Thymus (tissue), 11 donors: ENCODE results near the gene FAM89B. TPM values are rescaled to one million over a fixed set of nuclear protein-coding genes. Genes with fewer than 3 reads are reported as not detected.

Experiments used
- DNase-seq, 9 donors: peaks; one replicate each; pipeline ENCODE4 v3.0.0-alpha.2; 2013; ENCODE audit warnings: low spot score in 9 of 9, low read depth in 6 of 9, missing footprints in 1 of 9
- H3K27ac ChIP-seq, 2 donors: one replicate each; pipeline ENCODE4 v1.5.1; 2013; ENCODE audit warnings: control low read depth in 1 of 2, low read depth in 1 of 2, low read length in 1 of 2, mild to moderate bottlenecking in 1 of 2, moderate library complexity in 1 of 2
- H3K27me3 ChIP-seq, 2 donors: one replicate each; pipeline ENCODE4 v1.5.1; 2013; ENCODE audit warnings: low read length in 1 of 2; ENCODE audit not compliant: control insufficient read depth in 2 of 2, insufficient read depth in 1 of 2
- H3K36me3 ChIP-seq, 2 donors: one replicate each; pipeline ENCODE4 v1.5.1; 2013; ENCODE audit warnings: low read length in 1 of 2, mild to moderate bottlenecking in 1 of 2, moderate library complexity in 1 of 2; ENCODE audit not compliant: control insufficient read depth in 2 of 2, insufficient read depth in 2 of 2
- H3K4me1 ChIP-seq, 2 donors: one replicate each; pipeline ENCODE4 v1.5.1; 2013; ENCODE audit warnings: low read length in 2 of 2; ENCODE audit not compliant: control insufficient read depth in 2 of 2, insufficient read depth in 2 of 2
- H3K4me3 ChIP-seq, 2 donors: one replicate each; pipeline ENCODE4 v1.5.1; 2013; ENCODE audit warnings: low read length in 2 of 2, control low read depth in 1 of 2, mild to moderate bottlenecking in 1 of 2
- H3K9me3 ChIP-seq, 2 donors: one replicate each; pipeline ENCODE4 v1.5.1; 2013; ENCODE audit warnings: low read length in 1 of 2, mild to moderate bottlenecking in 1 of 2; ENCODE audit not compliant: control insufficient read depth in 2 of 2, insufficient read depth in 1 of 2
- WGBS: extraction: QIAGEN DNeasy Blood & Tissue Kit; methylation state at CpG from one replicate; pipeline ENCODE4 v1.1.7; 2013; 5-methylcytosine and 5-hydroxymethylcytosine counted together
- polyA plus RNA-seq: library from polyadenylated mRNA; stranded (reverse); fragments of 200-250 nt; gene quantifications from one replicate; pipeline ENCODE4 v1.2.3, GENCODE V29; 2013
- total RNA-seq: library from RNA; stranded (reverse); fragments of 120-200 nt; gene quantifications from one replicate; pipeline ENCODE4 v1.2.4, GENCODE V29; 2013
- donor health status: healthy.

The FAM89B gene
- total and polyA plus RNA-seq, 2 donors = 47.2 to 62.2 TPM

GRCh38 chr11:65580756-65581155 lies 8.4 kb downstream of the FAM89B start:
- Histone ChIP-seq H3K27ac (no peak overlapping the region), H3K36me3 (peaks cover 34 to 53% of the 10 kb centered on the region in 2 donors), H3K4me3 (no peak overlapping the region), H3K27me3 (peaks cover 0 to 21% of the 10 kb centered on the region in 2 donors), H3K9me3 (no peaks in the 10 kb centered on the region), H3K4me1 (peaks cover 11 to 26% of the 10 kb centered on the region in 2 donors)
- no peak for DNase-seq
- 97% methylated on average over 8 of the region's 8 CpGs for WGBS

- Histone ChIP-seq H3K4me1 (peaks cover 4 to 21% of the 10 kb centered on the region in 2 donors), H3K36me3 (peaks cover 42 to 59% of the 10 kb centered on the region in 2 donors), H3K9me3 (no peaks in the 10 kb centered on the region), H3K4me3 (no peak overlapping the region), H3K27ac (no peak overlapping the region), H3K27me3 (peaks cover 0 to 26% of the 10 kb centered on the region in 2 donors)
- no peak for DNase-seq
- 97% methylated on average over 3 of the region's 3 CpGs for WGBS
Measured at GRCh38 chr11:65581928-65582327, 9.6 kb downstream of the FAM89B start.

- Histone ChIP-seq H3K36me3 (peaks cover 47 to 54% of the 10 kb centered on the region in 2 donors), H3K27me3 (peaks cover 0 to 26% of the 10 kb centered on the region in 2 donors), H3K4me1 (peaks cover 0 to 23% of the 10 kb centered on the region in 2 donors), H3K4me3 (no peak overlapping the region), H3K27ac (no peak overlapping the region), H3K9me3 (no peaks in the 10 kb centered on the region)
- no peak for DNase-seq
- 93% methylated on average over 10 of the region's 10 CpGs for WGBS
Measured at GRCh38 chr11:65583589-65583988, 11.3 kb downstream of the FAM89B start.

- H3K27ac ChIP-seq = no peak overlapping the region
- H3K9me3 ChIP-seq = no peaks in the 10 kb centered on the region
- peaks cover 0 to 26% of the 10 kb centered on the region in 2 donors for H3K27me3 ChIP-seq
- H3K4me3 ChIP-seq = no peak overlapping the region
- no peak for DNase-seq
- WGBS = 89% methylated on average over 8 of the region's 8 CpGs
- peaks cover 46 to 49% of the 10 kb centered on the region in 2 donors for H3K36me3 ChIP-seq
- H3K4me1 ChIP-seq = peaks cover 0 to 28% of the 10 kb centered on the region in 2 donors
Measured at GRCh38 chr11:65584106-65584505, 11.8 kb downstream of the FAM89B start.

GRCh38 chr11:65584723-65585171 lies 12.4 kb downstream of the FAM89B start:
- no peak overlapping the region for H3K4me3 ChIP-seq
- DNase-seq = no peak
- 96% methylated on average over 46 of the region's 46 CpGs for WGBS
- no peak overlapping the region for H3K27ac ChIP-seq
- peaks cover 0 to 34% of the 10 kb centered on the region in 2 donors for H3K4me1 ChIP-seq
- H3K36me3 ChIP-seq = peaks cover 43% of the 10 kb centered on the region in 2 donors
- no peaks in the 10 kb centered on the region for H3K9me3 ChIP-seq
- peaks cover 0 to 26% of the 10 kb centered on the region in 2 donors for H3K27me3 ChIP-seq

GRCh38 chr11:65585396-65586246 lies 13.3 kb downstream of the FAM89B start:
- Histone ChIP-seq H3K27ac (no peak overlapping the region), H3K9me3 (no peaks in the 10 kb centered on the region), H3K4me3 (no peak overlapping the region), H3K36me3 (peaks cover 40 to 42% of the 10 kb centered on the region in 2 donors), H3K27me3 (peaks cover 0 to 26% of the 10 kb centered on the region in 2 donors), H3K4me1 (peaks cover 0 to 40% of the 10 kb centered on the region in 2 donors)
- DNase-seq = no peak
- 95% methylated on average over 51 of the region's 51 CpGs for WGBS

- Histone ChIP-seq H3K9me3 (no peaks in the 10 kb centered on the region), H3K4me3 (no peak overlapping the region), H3K27me3 (peaks cover 0 to 30% of the 10 kb centered on the region in 2 donors), H3K27ac (no peak overlapping the region), H3K4me1 (peaks cover 0 to 40% of the 10 kb centered on the region in 2 donors), H3K36me3 (peaks cover 34 to 40% of the 10 kb centered on the region in 2 donors)
- no peak for DNase-seq
- 98% methylated on average over 4 of the region's 4 CpGs for WGBS
Measured at GRCh38 chr11:65586247-65586630, 13.9 kb downstream of the FAM89B start.

GRCh38 chr11:65586676-65587075 lies 14.3 kb downstream of the FAM89B start:
- H3K27ac ChIP-seq = no peak overlapping the region
- DNase-seq = no peak
- H3K36me3 ChIP-seq = peaks cover 34 to 38% of the 10 kb centered on the region in 2 donors
- 91% methylated on average over 2 of the region's 2 CpGs for WGBS
- H3K27me3 ChIP-seq = peaks cover 0 to 35% of the 10 kb centered on the region in 2 donors
- peaks cover 0 to 40% of the 10 kb centered on the region in 2 donors for H3K4me1 ChIP-seq
- H3K9me3 ChIP-seq = no peaks in the 10 kb centered on the region
- no peak overlapping the region for H3K4me3 ChIP-seq
